ENCODE results near the gene STEAP2.
"Not testable (repeated sequence)": the region's sequence is repeated elsewhere in the genome, so short reads cannot be mapped to it uniquely, and the experiment has no call there.

STEAP2 gene

DNA sequence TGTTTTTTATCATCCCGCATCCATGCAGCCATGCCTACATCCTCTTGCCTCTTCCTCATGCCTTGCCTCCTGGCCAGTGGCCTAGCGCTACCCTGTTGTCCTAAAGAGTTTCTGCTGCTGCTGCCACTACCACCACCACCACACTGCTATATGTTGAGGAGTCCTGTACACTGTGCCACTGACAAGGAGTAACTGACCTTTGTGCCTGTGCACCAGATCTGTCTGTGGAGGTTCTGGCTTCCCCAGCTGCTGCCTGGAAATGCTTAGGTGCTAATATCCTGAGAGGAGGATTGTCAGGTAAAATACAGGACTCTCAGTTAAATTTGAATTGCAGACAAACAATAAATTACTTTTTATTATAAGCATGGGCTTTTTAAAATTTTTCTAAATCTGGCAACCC, 26.5 kb downstream of the STEAP2 start:
- DNase-seq (ENCODE audit: low spot score): no peak

DNA sequence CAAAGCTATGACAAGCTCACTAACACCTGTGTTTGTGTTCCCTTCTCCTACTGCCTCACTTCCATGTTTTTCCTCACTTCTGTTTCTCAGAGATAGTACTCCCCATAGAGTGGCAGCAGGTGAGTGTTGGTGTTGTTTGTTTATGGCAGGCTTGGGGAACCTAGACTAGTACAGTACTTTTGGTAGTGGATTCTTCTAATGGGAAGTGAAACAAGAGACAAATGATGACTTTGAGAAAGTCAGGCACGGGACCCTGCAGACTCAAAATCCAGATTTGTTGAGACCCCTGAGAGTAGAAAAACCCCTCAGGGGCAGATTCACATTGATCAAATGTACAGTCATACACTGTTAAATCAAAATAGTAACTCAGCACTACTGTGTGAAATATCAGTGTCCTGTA, 27.0 kb downstream of the STEAP2 start:
- DNase-seq (ENCODE audit: low spot score): no peak

DNA sequence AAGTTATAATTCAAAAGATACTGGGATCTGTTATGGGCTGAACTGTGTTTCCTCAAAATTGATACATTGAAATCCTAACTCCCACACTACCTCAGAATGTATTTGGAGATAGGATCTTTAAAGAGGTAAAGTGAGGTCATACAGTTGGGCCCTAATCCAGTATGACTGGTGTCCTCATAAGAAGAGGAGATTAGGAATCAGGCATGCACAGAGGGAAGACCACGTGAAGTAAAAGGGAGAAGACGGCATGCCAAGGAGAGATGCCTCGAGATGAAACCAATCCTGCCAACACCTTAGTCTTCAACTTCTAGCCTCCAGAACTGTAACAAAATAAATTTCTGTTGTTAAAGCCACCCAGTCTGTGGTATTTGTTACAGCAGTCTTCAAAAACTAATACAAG, 27.5 kb downstream of the STEAP2 start:
- DNase-seq (ENCODE audit: low spot score): no peak

DNA sequence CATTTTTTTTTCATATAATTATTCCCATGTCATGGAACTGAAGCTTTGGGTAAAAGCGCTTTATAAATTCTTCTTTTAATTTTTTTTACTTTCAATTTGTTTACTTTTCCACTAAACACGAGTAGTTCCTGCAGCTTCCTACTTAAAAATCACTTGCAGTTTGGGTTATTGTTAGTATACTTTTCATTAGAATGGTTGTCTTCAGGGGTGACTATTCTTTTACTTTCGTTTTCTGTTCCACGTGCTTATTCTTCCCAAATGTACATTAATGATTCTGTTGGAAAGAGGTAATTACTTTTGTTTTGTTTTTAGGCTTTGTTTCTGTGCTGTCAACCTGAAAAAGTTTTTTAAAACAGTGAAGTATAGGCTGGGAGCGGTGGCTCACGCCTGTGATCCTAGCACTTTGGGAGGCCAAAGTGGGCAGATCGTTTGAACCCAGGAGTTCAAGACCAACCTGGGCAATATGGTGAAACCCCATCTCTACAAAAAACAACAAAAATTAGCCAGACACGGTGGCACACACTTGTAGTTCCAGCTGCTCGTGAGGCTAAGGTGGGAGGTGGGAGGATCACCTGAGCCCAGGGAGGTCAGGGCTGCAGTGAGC, 28.2 kb downstream of the STEAP2 start:
- DNase-seq (ENCODE audit: low spot score): no peak

DNA sequence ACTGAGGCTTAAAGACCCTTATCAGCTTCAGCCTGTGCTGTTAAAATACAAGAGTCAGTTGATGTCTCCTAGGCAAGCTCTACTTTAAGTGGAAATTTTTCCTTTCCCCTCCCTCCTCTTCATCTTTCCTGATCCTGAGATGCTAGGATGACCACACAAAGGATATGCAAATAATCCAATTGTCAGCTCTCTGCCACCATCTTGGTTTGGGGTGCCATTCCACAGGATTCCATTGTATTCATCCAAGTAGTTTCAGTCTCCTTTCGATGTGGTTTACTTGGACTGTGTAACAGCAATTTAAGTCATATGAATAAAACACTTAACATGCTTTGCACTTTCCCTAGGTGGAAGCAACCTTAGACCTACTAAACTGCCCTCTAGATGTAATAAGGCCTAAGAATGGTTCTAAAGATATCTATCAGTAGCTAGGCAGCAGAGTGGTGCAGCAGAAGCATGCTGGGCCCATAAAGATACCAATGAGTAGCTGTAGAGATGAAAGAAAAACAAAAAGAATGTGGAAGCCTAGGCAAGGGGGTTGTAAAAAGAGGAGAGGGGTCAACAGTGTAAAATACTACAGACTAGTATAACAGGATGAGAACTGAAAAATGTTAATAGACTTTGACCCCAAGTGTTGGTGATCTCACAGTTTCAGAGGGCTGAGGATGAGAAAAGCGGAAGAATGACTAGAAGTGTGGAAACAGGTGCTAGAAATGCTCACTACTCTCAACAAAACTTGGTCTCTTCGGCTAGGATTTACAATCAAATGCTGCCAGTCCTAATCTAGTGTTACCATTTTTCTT, 31.0 kb downstream of the STEAP2 start:
- DNase-seq (ENCODE audit: low spot score): no peak

DNA sequence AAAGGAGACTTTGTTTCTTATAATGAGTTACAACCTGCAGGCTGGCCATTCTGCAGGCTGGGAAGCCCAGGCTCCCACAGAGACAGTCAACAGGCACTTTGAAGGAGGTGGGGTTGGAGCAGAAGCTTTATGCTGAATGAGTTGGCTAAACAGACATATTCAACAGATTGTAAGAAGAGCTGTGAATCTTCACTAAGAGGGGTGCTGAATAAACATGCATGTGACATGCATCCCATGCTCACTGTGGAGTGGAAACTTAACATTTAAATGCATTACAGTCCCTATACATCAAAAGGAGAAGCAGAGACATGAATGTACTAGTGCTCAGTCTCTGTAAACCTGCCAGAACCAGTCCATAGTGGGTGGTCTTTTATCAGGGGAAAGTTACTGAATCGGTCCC, 32.0 kb downstream of the STEAP2 start:
- no peak for DNase-seq (ENCODE audit: low spot score)

DNA sequence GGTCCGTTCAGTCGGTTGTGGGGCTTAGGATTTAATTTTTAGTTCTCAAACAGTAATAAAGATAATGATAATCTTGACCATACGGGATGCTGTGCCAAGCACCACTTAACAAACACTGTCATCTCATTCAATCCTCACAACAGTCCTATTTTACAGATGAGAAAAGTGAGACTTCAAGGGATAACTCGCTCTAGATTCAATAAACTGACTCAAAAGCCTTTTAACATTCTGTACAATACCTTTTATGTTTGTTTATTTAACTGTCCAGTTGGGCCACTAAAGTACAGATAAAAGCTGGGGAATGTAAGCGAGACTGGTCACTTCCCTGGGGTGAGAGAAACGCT, 33.0 kb downstream of the STEAP2 start:
- no peak for DNase-seq (ENCODE audit: low spot score)

DNA sequence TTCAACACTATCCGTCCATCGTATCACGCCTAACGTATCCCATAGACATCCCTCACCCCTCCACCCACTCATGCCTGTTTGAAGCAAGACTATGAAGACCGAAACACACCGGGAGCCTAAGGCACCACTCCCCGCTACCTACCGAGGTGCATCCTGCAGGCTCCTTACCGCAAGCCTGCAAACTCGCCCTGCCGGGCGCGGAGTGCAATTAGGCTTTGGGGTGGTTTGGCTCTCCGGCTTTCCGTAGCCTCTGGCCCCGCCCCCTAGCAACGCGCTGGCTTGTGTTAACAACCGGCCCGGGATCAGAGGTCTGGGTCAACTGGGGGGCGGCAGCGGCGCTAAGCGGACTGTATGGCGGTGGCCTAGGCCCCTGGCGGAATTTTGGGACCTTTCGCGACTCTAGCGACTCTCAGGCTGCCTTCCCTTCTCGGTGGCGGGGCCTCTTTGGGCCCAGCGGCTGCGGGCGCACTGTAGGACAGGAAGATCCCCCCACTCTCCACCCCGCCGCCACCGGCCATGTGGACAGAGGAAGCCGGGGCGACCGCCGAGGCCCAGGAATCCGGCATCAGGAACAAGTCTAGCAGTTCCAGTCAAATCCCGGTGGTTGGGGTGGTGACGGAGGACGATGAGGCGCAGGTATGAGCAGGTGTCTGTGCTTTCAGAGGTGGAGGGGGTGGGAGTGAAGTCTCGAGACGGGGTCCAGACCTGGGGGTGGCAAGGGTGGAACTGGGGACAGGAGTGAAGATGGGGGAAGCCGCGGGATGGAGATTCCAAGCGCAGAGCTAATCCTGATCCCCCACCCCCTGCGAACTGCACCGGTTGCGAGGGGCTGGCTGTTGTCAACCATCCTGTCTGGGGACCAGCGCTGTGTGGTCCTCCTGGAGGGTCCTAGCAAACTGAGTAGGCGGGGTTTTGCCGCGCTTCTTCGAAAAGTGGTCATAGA, 33.6 kb downstream of the STEAP2 start, which contains the start of gene CFAP69:
Gene CFAP69, plus strand, starts transcription at position 266 of the 943 bp plus-strand sequence. Its CDS starts 251 bp downstream, at position 517.
- DNase-seq (ENCODE audit: low spot score): peak; percentile 97

DNA sequence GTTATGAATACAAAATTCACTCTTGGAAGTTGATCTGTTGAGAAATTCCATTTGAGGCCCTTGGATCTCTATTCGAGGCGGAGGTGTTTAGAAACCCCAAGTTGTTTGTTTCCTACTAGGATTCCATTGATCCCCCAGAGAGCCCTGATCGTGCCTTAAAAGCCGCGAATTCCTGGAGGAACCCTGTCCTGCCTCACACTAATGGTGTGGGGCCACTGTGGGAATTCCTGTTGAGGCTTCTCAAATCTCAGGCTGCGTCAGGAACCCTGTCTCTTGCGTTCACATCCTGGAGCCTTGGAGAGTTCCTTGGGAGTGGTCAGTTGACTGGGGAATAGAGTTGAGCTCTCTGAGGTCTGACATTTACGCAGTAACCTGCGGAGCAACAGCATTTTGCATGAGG, 34.6 kb downstream of the STEAP2 start:
- peak; percentile 52 for DNase-seq (ENCODE audit: low spot score)

DNA sequence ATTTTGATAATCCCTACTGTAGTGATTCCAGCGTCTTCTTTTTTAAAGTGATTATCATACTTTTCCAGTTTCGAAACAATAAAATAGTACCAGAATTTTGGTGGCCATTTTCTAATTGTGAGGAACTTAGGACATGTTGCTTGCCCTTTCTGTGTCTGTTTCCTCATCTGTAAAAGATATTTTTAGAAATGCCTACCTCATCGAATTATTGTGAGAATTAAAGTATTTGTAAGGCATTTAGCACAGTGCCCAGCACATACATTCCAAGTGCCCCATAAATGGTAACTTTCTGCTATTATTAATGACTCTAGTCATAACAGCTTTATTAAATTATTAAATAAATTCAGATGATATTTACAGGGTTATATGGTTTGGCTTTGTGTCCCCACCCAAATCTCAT, 37.2 kb downstream of the STEAP2 start:
- DNase-seq (ENCODE audit: low spot score): no peak

DNA sequence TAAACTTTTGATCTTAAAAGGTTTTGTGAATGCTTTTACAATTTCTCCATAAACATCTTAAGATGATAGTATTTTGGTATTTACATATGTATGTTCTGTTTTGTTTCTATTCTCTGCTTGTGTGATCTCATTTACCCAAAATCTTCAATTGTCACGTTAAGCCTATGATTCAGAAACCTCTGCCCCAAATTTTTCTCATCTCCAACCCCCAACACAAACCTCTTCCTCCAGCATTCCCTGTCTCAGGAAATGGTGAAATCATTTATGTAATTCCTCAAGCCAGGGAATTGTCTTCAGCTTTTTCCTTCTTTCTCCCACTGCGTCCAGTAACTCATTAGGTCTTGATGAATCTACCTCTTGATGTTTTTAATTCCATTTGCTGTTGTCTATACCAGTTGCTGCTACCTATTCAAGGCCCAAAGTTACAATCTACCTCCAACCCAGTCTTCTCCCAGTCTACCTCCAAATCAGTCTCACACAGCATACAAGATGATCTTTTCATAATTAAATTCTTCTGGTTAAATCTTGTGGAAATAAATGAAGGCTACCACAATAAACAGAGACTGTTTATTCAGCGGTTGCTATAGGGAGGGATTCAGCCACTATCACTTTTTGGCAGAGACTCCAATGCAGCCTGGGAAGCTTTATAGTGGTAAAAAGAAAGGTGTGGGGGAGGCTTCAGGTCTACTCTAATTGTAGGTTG, 39.2 kb downstream of the STEAP2 start:
- DNase-seq (ENCODE audit: low spot score): no peak

DNA sequence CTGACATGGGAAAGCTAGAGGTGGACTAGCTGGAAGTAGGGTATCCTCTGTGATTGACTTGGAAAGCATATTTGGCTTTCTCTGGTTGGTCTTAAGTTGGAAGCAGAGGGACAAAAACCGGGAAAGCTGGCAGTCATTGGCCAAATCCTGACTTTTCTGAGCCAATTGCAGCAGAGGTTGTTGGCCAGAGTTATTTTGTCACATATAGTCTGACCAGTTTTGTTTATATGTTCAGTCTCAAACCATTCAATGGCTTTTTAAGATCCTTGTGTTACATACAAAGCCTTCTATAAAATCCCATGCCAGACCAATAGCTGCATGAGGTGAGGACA, 39.7 kb downstream of the STEAP2 start:
- no peak for DNase-seq (ENCODE audit: low spot score)

DNA sequence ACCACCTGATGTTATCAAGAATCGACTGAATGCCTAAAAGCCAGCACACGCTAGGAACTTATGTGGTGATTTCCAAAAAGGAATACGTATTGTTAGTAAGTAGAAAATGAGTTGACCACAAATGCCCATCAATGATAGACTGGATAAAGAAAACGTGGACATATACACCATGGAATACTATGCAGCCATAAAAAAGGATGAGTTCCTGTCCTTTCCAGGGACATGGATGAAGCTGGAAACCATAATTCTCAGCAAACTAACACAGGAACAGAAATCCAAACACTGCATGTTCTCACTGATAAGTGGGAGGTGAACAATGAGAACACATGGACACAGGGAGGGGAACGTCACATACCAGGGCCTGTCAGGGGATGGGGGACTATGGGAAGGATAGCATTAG, 44.5 kb downstream of the STEAP2 start:
- not testable (repeated sequence) for DNase-seq (ENCODE audit: low spot score)

DNA sequence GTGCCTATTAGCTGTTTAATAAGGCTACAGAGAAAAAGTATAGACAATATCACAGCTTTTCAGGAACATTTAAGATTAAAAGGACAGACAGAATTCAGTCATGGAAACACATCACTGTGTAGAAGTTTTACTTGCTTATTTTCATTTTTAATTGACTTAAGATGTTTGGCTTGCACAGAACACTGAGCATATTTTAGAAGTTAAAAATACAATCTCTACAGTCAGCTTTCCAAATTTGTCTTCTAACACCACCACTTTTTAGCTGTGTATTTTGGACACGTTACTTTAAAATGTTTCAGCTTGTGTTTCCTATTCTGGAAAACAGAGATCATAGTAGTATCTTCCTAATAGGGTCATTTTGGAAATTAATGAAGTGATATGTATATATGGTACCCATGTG, 45.2 kb downstream of the STEAP2 start:
- no peak for DNase-seq (ENCODE audit: low spot score)

DNA sequence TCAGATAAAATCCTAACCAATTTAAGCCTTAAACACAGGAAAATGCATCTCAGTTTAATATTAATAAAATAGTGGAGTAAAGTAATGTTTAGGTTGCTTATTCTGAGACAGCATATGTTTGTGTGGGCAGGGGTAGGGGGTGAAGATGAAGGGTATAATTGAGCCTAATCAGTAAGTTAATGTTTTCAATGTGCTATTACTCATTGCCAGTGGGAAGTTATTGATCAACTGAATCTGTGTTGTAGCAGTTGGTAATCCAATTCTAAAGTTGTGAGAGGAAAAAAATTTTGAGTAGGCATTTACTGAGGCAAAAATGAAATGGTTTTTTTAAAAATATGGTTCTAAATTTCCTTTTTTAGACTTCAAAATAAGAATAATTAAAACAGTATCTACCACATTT, 49.9 kb downstream of the STEAP2 start:
- no peak for DNase-seq (ENCODE audit: low spot score)

DNA sequence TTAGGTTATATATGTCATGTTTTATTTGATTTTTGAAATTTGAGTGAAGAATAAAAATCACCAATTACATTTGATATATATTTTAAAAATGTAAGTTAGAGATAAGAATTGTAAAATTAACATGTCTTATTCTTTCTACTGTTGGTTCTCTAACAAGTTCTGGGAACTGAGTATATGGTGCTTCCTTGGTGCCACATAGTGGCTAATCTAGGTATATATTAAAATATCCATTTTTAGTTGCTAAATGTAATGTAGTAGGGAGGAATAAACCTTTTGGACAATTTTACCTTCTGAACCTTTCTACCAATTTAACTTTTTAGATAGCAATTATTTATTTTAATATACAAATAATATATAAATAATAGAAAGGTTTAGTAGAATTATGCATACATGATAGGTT, 50.9 kb downstream of the STEAP2 start:
- no peak for DNase-seq (ENCODE audit: low spot score)

DNA sequence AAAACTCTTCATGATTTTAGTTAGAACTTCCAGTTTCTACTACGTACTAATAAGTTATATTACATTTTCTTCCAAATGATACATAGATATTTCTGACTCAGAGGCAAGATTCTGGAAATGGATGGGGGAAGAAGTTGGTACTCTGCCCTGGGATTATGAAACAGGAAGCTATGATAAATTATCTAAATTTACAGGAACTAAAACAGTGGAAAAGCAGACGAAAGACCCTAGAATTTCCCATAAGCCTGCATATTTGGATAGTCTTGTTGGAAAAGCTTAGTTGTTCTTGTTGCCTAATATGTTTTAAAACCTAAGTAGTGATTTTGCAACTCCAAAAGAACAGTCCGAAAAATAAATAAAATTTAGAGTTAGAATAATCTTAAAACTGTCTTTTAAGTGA, 55.3 kb downstream of the STEAP2 start:
- DNase-seq (ENCODE audit: low spot score): no peak

DNA sequence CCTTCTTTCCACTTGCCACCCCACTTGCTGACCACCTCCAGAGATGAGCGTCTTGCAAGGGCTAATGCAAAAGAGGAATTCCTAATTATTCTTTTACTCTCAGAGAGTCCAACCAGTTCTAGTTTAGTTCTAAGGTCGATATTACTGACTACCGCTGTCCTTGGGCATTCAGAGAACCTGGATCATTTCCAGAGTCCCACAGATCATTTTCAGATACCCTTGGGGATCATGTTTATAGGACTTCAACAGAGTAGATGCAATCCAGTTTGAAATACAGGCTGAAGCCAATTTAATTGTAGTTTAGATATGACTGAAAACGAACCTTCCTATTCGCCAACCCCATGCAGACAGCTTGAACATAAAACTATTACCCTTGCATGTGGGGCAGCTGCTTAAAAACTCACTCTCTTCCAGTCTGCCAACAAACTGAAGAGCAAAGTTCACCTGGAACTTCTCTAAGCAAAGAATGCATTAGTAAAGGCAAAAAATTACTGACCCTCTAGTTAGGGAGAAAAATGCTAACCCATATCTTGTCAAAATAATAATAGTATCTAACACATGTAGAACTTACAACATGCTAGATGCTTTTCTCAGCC, 55.8 kb downstream of the STEAP2 start:
- DNase-seq (ENCODE audit: low spot score): no peak

DNA sequence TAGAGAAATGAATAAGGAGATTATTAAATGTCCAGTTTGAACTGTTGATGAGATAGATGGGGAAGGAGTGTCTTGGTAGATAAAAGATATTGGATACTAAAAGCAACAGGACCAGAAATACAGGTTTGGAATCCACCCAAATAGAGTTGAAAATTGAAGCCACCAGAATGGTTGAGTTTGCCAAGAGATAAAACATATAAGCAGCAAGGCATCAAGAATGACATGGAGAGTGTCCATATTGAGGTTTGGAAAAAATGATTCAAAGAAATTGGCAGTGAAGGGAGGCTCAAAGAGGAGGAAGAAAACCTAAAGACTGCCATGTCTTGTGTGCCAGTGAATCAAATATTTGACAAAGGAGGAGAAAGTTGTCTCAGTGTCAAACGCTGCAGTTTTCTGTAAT, 57.6 kb downstream of the STEAP2 start:
- DNase-seq (ENCODE audit: low spot score): no peak

DNA sequence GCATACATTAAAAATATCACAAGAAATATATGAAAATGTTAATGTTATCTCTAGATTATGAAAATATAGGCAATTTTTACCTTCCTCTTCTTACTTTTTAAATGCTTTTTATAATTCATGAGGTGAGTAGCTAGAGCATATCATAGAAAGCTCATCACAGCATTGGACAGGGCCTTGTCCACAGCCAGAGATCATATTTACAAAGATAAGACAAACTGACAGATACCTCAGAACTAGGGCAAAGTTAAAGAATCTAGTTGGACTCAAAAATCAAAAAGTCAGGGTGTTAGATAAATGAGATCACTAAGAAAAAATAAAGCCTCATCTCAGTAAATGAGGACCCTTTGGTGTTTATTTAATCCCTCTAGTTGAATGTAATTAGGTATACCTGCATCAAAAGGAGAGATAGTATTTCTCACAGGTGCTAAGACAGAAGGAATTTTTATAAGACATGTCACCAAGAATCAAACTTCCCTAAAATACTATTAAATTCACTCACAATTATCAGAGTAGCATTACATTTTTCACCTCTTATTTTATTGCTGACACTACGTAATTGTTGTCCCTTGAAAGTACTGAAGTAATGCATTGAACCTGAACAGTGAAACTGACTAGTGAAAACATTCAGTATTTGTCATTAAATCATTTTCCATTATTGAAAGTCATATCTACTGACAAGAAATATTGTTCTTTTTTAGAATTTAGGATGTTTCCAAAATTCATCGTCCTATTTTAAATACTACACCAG, 59.1 kb downstream of the STEAP2 start:
- DNase-seq (ENCODE audit: low spot score): no peak

DNA sequence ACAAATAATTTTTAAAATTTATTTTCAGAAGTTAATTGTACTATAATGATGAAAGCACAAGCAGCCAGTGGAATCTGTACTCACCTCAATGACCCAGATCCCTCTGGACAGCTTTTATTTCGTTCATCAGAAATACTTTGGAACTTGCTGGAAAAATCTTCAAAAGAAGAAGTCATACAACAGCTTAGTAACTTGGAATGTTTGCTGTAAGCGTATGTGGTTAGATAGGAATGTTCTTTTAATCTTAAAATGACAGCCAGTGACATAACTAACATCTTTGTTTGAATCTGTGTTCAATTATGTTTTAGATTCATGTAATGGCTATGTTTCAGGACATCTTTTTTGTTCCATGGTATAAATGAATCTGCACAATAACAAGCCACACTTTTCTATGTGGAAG, 60.2 kb downstream of the STEAP2 start:
- DNase-seq (ENCODE audit: low spot score): no peak

Data from ecto neural progenitor cell (in vitro differentiated cells).